ENCODE data around the gene DGKQ.

Gene DGKQ

GRCh38 chr4:995311-996026 lies 22.1 kb upstream of the DGKQ start:
- DNase-seq = no peak

- no peak for DNase-seq
These were observed 20.0 kb upstream of the DGKQ start, which contains the start of gene SLC26A1 for GRCh38 chr4:993111-994029. Gene SLC26A1 (minus strand): TSS chr4:993404. CDS start chr4:991703, 1,701 bp downstream.

GRCh38 chr4:992297-993110 lies 19.1 kb upstream of the DGKQ start:
- DNase-seq = no peak

- DNase-seq = no peak
These were observed 18.3 kb upstream of the DGKQ start for GRCh38 chr4:991451-992296.

GRCh38 chr4:990746-991367 lies 17.5 kb upstream of the DGKQ start:
- no peak for DNase-seq

GRCh38 chr4:989722-990471 lies 16.5 kb upstream of the DGKQ start:
- no peak for DNase-seq

- DNase-seq = peak; percentile 50
These were observed 15.7 kb upstream of the DGKQ start for GRCh38 chr4:988726-989721.

- no peak for DNase-seq
These were observed 14.5 kb upstream of the DGKQ start for GRCh38 chr4:987624-988513.

- peak; percentile 79 for DNase-seq
These were observed 13.7 kb upstream of the DGKQ start, which contains the start of gene IDUA for GRCh38 chr4:986879-987623. Gene IDUA (plus strand): TSS chr4:987044. CDS start chr4:987085, 41 bp downstream.

GRCh38 chr4:986428-986878 lies 13.1 kb upstream of the DGKQ start:
- peak; percentile 79 for DNase-seq

GRCh38 chr4:985123-985830 lies 11.9 kb upstream of the DGKQ start:
- DNase-seq = peak; percentile 44

- DNase-seq = no peak
These were observed 11.1 kb upstream of the DGKQ start for GRCh38 chr4:984336-985054.

- no peak for DNase-seq
These were observed 9.4 kb upstream of the DGKQ start for GRCh38 chr4:982814-983213.

- DNase-seq = no peak
These were observed 8.9 kb upstream of the DGKQ start for GRCh38 chr4:982291-982690.

- DNase-seq = no peak
These were observed 5.8 kb upstream of the DGKQ start for GRCh38 chr4:978957-979701.

Measured in eye (tissue), 1 donor.